MM.1S (cell line): ENCODE measurements around the gene ZNF609.

Experiments
- DNase-seq: peaks from one replicate; pipeline ENCODE4 v3.0.0-alpha.2; 2015
- H2AFZ ChIP-seq: fragments of 300-600 bp; sonication (generic); 2 replicates; pipeline ENCODE4 v1.6.0; 2016; ENCODE audit warnings: antibody characterized with exemption, low read length
- H3F3A ChIP-seq: fragments of 300-600 bp; sonication (generic); 2 replicates; pipeline ENCODE4 v1.6.1; 2016; ENCODE audit warnings: mild to moderate bottlenecking, antibody characterized with exemption, low read length, moderate library complexity, mixed read lengths; ENCODE audit not compliant: insufficient read depth
- H3K27ac ChIP-seq: fragments of 300-600 bp; sonication (generic); 2 replicates; pipeline ENCODE4 v1.5.1; 2016; ENCODE audit warnings: mild to moderate bottlenecking, low read length
- H3K27me3 ChIP-seq: fragments of 300-600 bp; sonication (generic); replicated peaks from 2 replicates; pipeline ENCODE4 v1.6.0; 2016; ENCODE audit warnings: low read length; ENCODE audit not compliant: insufficient read depth
- H3K36me3 ChIP-seq: fragments of 300-600 bp; sonication (generic); replicated peaks from 2 replicates; pipeline ENCODE4 v1.6.1; 2016; ENCODE audit warnings: mild to moderate bottlenecking, low read length, mixed read lengths; ENCODE audit not compliant: insufficient read depth
- H3K4me1 ChIP-seq: fragments of 300-600 bp; sonication (generic); 2 replicates; pipeline ENCODE4 v1.6.1; 2016; ENCODE audit warnings: low read length, mixed read lengths
- H3K4me2 ChIP-seq: fragments of 300-600 bp; sonication (generic); 2 replicates; pipeline ENCODE4 v1.6.0; 2016; ENCODE audit warnings: low read depth, low read length
- H3K4me3 ChIP-seq: fragments of 300-600 bp; sonication (generic); 2 replicates; pipeline ENCODE4 v1.5.1; 2016; ENCODE audit warnings: low read length, mixed read lengths
- H3K79me2 ChIP-seq: fragments of 300-600 bp; sonication (generic); 2 replicates; pipeline ENCODE4 v1.6.1; 2016; ENCODE audit warnings: mixed run types, low read length, mixed read lengths
- H3K9ac ChIP-seq: fragments of 300-600 bp; sonication (generic); 2 replicates; pipeline ENCODE4 v1.6.1; 2016; ENCODE audit warnings: low read length, mixed read lengths
- H3K9me2 ChIP-seq: fragments of 300-600 bp; sonication (generic); replicated peaks from 2 replicates; pipeline ENCODE4 v1.6.1; 2016; ENCODE audit warnings: mild to moderate bottlenecking, low read length, mixed read lengths; ENCODE audit not compliant: insufficient read depth
- H3K9me3 ChIP-seq: fragments of 300-600 bp; sonication (generic); replicated peaks from 2 replicates; pipeline ENCODE4 v1.6.1; 2016; ENCODE audit warnings: mild to moderate bottlenecking, low read length, mixed read lengths; ENCODE audit not compliant: insufficient read depth
- H4K20me1 ChIP-seq: fragments of 300-600 bp; sonication (generic); 2 replicates; pipeline ENCODE4 v1.6.1; 2016; ENCODE audit warnings: mild to moderate bottlenecking, low read length, moderate library complexity, mixed read lengths; ENCODE audit not compliant: insufficient read depth
- CTCF ChIP-seq: fragments of 300-600 bp; sonication (generic); IDR thresholded peaks from 2 replicates; pipeline ENCODE4 v1.5.1; 2016; ENCODE audit warnings: antibody characterized with exemption, low read length, mixed read lengths
- EZH2 ChIP-seq: fragments of 300-600 bp; sonication (generic); optimal IDR thresholded peaks from 2 replicates; pipeline ENCODE3; 2017; ENCODE audit warnings: low read depth, mild to moderate bottlenecking, antibody characterized with exemption, low read length, mixed read lengths
- EZH2phosphoT487 ChIP-seq: fragments of 300-600 bp; sonication (generic); IDR thresholded peaks from 2 replicates; pipeline ENCODE4 v1.6.1; 2018; ENCODE audit warnings: antibody characterized with exemption, low read length

The ZNF609 gene

GRCh38 chr15:64501396-64501715 is 41.0 kb downstream of the ZNF609 start:
- Histone ChIP-seq H3K27ac (no peak overlapping the region), H3K27me3 (no peaks in the 10 kb centered on the region), H3K79me2 (no peaks in the 10 kb centered on the region), H3K9ac (no peak overlapping the region), H4K20me1 (no peaks in the 10 kb centered on the region), H3K36me3 (no peaks in the 10 kb centered on the region), H2AFZ (no peak overlapping the region), H3K9me2 (no peaks in the 10 kb centered on the region), H3F3A (no peaks in the 10 kb centered on the region), H3K4me1 (no peaks in the 10 kb centered on the region), H3K9me3 (no peaks in the 10 kb centered on the region), H3K4me3 (no peak overlapping the region), H3K4me2 (no peak overlapping the region)
- no peak for DNase-seq
- TF ChIP-seq EZH2phosphoT487 (no peak), EZH2 (no peak), CTCF (no peak)

GRCh38 chr15:64502151-64502550 is 41.8 kb downstream of the ZNF609 start:
- Histone ChIP-seq H4K20me1 (no peaks in the 10 kb centered on the region), H3K4me2 (no peak overlapping the region), H3K4me3 (no peak overlapping the region), H3K27ac (no peak overlapping the region), H2AFZ (no peak overlapping the region), H3F3A (no peaks in the 10 kb centered on the region), H3K9me2 (no peaks in the 10 kb centered on the region), H3K36me3 (no peaks in the 10 kb centered on the region), H3K27me3 (no peaks in the 10 kb centered on the region), H3K9ac (no peak overlapping the region), H3K4me1 (no peaks in the 10 kb centered on the region), H3K79me2 (no peaks in the 10 kb centered on the region), H3K9me3 (no peaks in the 10 kb centered on the region)
- no peak for TF ChIP-seq EZH2phosphoT487
- TF ChIP-seq EZH2, result no peak
- no peak for TF ChIP-seq CTCF
- no peak for DNase-seq

GRCh38 chr15:64502551-64502950 is 42.2 kb downstream of the ZNF609 start:
- no peak for DNase-seq
- Histone ChIP-seq H3K4me2 (no peak overlapping the region), H3K9me3 (no peaks in the 10 kb centered on the region), H3K4me1 (no peaks in the 10 kb centered on the region), H3K79me2 (no peaks in the 10 kb centered on the region), H3K27ac (no peak overlapping the region), H4K20me1 (no peaks in the 10 kb centered on the region), H2AFZ (no peak overlapping the region), H3K36me3 (no peaks in the 10 kb centered on the region), H3K9ac (no peak overlapping the region), H3F3A (no peaks in the 10 kb centered on the region), H3K4me3 (no peak overlapping the region), H3K27me3 (no peaks in the 10 kb centered on the region), H3K9me2 (no peaks in the 10 kb centered on the region)
- TF ChIP-seq EZH2phosphoT487 (no peak), CTCF (no peak), EZH2 (no peak)

GRCh38 chr15:64503197-64503596 is 42.8 kb downstream of the ZNF609 start:
- Histone ChIP-seq H3K9ac (no peak overlapping the region), H3K4me3 (no peak overlapping the region), H3F3A (no peaks in the 10 kb centered on the region), H3K9me3 (no peaks in the 10 kb centered on the region), H3K79me2 (no peaks in the 10 kb centered on the region), H3K36me3 (no peaks in the 10 kb centered on the region), H3K4me1 (no peaks in the 10 kb centered on the region), H3K4me2 (no peak overlapping the region), H3K27me3 (no peaks in the 10 kb centered on the region), H2AFZ (no peak overlapping the region), H4K20me1 (no peaks in the 10 kb centered on the region), H3K9me2 (no peaks in the 10 kb centered on the region), H3K27ac (no peak overlapping the region)
- no peak for DNase-seq
- TF ChIP-seq CTCF (no peak), EZH2 (no peak), EZH2phosphoT487 (no peak)
